ENCODE measurements around the gene AIRE.

The AIRE gene

DNA sequence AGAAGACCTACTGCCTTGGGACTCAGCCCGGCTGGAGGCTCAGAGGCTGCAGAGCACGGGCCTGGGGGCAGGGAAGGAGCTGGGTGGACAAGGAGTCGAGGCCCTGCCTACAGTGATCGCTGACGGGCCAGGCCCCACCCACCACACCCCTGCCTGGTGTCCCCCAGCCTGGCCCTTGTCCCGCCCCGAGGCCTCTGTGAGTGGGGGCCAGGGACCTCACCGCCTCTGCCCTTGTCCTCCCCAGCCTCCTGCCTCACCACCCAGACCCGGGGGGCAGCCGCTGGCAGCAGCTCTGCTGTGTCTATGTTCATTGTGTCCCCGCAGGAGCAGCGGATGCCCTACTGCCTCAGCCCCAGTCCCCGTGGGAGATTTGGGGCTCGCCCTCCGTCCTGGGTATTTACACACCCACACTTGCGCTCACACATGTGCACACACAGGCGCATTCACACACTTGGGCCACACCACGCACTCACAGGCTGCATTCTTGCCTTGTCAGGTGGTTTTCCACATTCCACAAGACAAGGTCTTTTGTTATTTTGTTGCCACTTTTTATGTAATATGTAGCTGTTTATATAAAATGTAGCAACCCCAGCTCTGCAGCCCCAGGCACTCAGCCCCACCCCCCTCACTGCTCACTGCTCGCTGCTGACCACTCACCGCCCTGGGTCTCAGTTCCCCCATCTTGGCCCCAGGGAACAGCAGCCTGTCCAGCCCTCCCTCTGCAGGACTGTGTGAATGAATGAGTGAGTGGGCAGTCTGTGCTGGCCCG lies 21.4 kb downstream of the AIRE start:
- no peak for DNase-seq

DNA sequence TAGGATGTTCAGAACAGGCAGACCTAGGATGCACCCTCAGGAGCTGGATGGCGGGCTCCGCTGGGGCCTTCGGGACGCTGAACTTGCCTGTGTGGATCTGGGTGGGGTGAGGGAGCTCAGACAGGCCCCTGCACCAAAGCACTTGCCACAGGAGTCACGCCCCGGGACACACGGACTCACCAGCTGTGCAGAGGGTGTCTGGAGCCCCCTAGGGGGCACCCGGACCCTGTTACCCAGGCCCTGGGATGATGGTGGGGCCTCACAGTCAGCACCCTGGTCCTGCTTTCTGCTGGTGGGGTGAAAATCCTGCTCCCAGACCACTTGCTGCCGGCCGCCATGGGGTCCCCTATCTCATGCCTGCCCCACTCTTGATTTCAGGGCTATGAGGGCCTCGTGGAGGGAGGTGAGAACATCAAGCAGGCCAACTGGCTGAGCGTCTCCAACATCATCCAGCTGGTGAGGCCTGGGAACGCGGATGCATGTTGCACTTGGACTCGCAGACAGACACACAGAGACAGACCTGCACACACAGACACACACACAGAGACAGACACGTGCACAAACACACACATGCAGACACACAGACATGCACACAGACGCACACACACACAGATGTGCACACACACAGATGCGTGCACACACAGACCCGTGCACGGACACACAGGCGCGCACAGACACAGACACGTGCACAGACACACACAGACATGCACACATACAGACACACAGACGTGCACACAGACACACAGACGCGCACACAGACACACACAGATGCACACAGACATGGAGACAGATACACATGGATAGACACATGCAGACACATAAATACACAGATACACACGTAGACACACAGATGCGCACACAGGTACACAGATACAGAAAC lies 25.2 kb downstream of the AIRE start:
- DNase-seq: no peak

DNA sequence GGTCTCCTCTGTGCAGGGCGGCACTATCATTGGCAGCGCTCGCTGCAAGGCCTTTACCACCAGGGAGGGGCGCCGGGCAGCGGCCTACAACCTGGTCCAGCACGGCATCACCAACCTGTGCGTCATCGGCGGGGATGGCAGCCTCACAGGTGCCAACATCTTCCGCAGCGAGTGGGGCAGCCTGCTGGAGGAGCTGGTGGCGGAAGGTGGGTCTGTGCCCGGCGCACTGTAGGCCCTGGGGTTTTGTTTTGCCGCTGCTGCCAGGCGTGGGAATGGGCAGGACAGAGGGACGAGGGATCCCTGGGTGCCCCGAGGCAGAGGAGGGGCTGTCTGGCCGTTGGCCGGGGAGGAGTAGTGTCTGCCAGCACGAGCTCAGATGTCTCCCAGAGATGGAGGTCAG lies 26.4 kb downstream of the AIRE start:
- DNase-seq: no peak

DNA sequence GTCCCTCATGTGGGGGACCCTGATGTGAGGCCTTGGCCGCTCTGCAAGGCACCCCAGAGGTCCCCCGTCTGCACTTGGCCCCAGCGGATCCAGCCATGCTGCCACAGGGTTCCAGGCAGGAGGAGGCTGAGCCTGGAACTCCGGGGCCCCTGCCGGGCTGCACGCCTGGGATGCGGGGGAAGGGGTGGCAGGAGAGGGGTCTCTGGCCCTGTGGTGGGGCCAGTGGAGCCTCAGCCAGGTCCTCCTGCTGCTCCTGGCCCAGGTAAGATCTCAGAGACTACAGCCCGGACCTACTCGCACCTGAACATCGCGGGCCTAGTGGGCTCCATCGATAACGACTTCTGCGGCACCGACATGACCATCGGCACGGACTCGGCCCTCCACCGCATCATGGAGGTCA lies 27.0 kb downstream of the AIRE start:
- no peak for DNase-seq

DNA sequence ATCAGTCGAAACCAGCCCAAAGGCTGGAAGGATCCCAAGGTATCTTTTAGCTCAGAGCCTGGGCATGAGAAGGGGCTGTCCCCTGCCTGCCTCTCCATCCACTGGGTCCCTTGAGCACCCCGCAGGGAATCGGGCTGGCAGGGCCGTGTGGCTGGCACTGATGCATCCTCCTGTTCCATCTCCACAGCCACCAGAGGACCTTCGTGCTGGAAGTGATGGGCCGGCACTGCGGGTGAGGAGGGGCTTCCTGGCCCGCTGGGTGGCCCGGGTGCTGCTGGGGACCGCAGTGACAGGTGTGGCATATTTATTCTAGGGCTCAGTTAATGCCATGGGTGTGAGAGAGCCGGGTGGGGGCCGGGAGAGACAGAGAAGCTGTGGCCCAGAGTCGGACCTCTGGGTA lies 27.8 kb downstream of the AIRE start:
- DNase-seq: no peak

DNA sequence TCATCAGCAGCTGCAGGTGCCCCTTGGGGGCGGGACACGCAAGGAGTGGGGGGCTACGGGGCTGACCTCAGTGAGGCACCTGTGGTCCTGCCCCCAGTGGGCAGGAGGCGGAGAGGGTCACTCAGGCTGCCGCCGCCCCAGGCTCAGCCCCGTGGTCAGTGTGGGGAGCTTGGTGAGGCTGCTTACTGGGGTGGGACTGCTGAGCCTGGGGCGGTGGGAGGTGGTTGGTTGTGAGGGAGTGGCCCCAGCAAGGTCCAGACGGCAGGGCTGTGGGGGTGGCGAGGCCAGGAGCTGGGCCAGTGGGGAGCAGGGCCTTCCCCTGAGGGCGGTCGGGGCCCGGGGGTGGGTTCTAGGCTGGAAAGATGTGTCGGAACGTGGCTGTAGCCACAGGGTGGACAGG lies 28.5 kb downstream of the AIRE start:
- no peak for DNase-seq

DNA sequence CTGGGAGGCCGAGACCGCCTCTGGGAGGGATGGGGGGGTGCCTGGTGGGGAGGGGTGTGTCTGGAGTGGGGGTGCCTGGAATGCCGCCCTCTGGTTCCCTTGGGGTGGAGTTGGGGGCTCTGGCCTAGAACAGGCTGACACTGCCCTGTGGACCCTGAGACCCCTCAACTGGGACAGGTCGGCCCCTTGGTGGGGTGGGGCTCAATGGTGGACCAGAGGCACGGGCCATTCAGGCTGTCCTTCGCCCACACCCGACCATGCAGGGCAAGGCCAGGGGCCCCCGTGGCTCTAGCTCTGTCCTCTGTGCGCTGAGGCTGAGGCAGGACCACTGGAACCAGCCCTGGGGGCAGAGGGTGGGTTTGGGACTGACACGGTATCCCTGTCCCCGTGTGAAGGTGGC lies 28.9 kb downstream of the AIRE start:
- DNase-seq: no peak

DNA sequence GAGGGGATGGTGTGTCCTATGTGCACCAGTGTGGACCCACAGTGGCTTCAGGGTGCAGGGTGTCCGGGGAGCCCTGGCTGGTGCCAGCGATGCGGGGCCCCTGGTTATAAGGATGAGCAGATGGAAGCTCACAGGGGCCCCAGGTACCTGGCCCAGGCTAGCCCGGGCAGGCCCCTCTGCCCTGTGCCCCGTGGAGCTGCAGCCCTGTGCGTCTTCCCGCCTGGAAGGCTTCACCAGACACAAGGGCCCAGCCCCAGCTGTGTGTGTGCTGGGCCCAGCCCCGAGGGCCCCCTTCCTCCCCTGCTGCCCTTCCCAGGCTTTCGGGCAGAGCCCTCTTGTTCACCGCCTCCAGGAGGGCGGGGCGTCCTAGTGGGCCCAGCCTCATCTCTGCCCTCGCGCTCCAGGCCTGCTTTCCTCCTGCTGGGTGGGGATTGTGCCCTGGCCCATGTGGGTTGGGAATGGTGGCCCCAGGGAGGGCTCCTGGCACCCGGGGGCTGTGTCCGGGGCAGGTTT lies 30.1 kb downstream of the AIRE start:
- DNase-seq: no peak

DNA sequence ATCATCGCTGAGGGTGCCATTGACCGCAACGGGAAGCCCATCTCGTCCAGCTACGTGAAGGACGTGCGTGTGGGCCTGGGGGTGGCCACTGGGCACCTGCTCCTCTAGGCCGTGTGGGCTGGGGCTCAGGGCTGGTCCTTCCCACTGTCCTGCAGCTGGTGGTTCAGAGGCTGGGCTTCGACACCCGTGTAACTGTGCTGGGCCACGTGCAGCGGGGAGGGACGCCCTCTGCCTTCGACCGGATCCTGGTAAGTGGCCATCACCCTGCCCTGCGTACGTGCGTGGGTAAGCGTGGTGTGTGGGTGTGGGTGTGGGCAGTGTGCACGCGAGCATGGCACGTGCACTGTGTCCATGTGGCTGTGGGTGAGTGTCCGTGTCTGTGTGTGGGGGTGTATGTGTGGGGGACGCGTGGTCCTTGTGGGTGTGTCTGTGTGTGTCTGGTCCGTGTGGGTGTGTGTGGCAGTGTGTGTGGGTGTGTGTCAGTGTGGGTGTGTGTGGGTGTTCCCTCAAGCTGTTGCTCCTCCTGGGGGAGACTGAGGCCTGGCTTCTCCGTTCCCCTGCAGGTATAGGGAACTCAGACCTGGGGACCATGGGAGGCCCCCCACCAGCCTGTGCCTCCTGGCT lies 30.7 kb downstream of the AIRE start:
- DNase-seq: no peak

DNA sequence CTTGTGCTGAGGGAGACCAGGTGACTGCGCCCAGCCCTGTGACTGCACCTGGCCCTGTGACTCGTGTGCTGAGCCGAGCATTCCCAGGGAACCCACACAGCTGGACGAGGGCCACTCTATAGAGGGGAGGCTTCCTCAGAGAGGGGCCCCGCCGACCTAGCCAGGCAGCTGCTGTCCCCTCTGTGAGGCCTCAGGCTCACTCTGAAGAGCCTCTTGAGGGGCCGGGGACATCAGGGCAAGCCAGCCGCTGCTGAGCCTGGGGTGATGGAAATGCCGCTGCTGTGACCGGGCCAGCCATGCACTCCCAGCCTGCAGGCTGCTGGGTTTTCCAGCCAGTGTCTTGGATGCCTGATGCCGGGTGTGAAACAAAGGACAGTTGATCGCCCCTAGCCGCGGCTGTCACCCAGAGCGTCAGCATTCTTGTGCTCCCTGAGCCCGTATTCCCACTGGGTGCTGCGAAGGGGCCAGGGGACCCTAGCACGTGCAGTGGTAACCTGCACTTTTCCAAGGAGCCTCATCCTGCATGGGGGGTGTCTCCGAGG lies 31.6 kb downstream of the AIRE start:
- no peak for DNase-seq

DNA sequence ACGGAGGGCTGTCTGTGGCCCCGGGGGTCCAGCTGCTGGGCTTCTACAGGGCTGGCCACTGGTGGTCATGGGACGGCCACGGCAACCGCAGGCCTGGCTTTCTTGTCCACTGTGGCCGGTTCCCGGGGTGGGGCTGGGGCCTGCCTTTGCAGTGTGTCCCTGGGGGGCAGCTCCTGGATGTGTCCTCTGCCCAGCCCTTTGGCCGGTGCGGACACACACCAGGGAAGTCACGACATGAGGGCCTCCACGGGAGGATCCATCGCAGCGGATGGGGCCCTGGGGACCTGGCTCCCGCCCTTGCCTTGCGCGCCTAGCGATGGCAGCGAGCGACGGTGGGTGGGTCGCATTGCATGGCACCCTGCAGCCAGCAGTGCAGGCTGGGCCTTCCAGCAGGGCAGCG lies 32.2 kb downstream of the AIRE start:
- DNase-seq: no peak

DNA sequence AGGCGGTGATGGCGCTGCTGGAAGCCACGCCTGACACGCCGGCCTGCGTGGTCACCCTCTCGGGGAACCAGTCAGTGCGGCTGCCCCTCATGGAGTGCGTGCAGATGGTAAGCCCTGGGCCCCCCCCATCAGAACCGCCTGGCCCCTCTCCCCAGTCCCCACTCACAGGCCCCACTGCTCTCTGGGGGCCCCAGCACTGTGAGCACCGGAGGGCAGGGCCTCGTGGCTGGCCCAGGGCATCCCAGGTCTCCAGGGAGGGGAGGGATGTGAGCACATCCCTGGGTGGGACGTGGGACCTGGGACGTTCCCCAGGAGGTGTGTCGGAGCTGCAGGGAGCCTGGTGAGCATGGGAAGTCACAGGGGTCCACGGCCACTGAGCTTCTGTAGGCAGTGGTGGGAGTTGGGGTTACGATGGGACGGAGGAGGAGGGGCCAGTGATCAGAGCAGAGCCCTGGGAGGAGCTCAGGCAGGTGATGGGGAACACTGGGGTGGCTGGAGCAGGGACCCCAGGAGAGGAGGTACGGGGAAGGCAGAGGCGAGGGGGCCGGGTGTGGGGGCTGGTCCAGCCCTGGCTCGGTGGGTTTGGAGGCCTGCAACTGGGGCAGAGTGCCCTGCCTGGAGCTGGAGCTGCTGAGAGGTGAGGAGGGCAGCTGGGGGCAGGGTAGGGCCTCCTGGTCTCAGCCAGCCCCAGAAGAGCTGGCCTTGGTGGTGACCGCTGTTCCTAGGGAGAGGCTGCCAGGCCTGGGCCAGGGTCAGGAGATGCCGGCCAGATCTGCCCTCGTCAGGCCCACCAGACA lies 33.0 kb downstream of the AIRE start:
- no peak for DNase-seq

DNA sequence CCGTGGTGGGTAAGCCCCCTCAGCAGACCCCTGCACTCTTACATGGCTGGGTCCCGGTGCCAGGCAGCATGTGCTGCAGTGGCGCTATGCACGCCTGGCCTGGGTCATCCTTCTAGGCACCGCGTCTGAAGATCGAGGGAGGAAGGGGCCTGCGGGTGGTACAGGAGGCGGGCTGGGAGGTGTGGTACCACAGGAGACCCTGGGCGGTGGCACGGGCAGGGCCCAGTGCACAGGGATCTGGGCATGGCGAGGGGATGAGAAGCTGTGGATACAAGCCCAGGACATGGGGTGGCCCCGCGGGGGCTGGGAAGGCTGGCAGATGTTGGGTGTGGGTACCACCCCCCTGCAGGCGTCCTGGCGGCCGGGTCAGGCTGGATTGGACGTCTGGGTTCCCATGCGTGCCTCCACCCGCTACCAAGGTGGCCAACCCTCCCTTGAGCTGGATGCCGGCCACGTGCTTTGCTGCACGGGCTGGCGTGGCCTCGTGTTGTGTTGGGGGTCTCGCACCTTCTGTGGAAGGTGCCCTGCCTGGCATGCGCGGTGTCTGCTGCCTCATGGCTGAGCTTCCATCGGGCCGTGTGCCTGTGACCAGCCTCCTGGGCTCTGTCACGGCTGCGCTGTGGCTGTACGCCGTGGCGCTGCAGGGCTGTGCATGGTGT lies 33.9 kb downstream of the AIRE start:
- DNase-seq: no peak

DNA sequence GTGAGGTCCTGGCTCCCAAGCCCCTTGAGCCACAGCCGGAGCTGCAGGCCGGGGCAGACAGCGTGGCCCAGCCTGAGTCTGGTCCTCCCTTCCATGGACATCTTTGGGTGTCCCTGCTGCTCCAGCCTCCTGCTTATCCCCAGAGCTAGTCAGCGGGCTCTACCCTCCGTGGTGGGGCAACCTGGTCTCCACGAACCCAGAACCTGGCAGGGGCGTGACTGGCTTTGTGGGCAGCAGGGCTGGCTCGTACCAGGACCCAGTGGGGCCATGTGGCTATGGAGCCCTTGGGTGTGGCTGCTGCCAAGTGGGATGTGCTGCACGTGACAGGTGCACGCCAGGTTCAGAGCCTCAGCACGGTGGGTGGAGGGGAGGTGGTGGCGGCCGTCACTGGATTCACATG lies 35.2 kb downstream of the AIRE start:
- DNase-seq: no peak

DNA sequence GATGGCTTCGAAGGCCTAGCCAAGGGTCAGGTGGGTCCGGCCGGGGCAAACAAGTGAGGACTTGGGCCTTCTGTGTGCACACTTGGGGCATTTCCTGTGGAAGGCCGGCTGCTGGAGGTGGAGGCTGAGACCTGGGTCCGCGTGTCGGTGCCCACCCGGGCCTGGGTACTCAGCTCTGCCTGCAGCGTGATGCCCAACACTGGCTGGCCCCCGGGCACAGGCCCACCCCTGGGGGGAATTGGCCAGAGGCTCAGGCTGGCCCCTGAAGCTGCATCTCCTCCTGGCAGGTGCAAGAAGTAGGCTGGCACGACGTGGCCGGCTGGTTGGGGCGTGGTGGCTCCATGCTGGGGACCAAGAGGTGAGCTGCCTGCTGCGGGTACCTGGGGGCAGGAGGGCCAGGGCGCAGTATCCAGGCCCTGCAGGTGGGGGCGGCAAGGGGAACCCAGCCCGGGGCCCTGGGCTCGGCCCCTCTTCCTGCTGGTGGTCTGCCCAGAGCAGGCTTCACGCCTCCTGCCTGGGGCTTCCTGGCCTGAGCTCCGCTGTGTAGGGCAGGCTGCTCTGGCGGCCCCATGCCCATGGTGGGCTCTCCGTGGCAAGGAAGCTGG lies 36.3 kb downstream of the AIRE start:
- no peak for DNase-seq

DNA sequence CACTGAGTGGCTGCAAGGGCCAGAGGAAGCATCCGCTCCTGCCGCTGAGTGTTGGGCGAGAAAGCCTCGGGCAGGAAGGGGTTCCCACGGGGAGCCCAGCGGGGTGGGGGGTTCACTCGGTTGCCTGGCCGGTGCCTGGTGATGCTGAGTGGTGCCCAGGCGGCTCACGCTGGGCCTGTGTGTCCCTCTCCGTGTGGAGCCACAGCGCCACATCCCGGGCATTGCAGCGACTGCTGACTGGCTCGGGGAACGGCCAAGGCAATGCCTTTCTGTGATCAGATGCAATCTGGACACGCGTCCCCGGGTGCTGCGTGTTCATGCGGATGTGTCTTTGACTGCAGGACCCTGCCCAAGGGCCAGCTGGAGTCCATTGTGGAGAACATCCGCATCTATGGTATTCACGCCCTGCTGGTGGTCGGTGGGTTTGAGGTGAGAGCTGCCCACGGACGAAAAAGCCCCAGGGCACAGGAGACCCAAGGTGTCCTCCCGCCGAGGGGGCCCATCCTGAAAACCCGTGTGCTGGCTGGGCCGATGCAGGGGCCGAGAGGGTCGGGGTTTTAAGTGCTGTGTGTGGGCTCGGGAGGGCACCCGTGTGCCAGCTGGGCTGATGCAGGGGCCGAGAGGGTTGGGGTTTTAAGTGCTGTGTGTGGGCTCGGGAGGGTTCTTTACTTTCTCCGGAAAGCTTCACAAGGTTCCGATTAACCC lies 37.1 kb downstream of the AIRE start:
- DNase-seq: no peak

DNA sequence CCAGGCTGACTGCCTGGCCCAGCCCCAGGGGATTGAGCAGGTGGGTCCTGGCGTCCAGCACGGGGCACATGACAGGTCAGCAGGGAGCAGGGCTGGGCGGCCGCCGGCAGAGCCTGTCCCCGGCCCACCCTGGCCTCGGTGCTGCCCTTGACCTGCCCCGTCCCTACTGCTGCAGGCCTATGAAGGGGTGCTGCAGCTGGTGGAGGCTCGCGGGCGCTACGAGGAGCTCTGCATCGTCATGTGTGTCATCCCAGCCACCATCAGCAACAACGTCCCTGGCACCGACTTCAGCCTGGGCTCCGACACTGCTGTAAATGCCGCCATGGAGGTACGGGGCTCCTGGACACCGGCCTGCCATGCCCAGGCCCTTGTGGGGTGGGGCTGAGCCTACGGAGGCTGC lies 37.9 kb downstream of the AIRE start:
- DNase-seq: no peak

DNA sequence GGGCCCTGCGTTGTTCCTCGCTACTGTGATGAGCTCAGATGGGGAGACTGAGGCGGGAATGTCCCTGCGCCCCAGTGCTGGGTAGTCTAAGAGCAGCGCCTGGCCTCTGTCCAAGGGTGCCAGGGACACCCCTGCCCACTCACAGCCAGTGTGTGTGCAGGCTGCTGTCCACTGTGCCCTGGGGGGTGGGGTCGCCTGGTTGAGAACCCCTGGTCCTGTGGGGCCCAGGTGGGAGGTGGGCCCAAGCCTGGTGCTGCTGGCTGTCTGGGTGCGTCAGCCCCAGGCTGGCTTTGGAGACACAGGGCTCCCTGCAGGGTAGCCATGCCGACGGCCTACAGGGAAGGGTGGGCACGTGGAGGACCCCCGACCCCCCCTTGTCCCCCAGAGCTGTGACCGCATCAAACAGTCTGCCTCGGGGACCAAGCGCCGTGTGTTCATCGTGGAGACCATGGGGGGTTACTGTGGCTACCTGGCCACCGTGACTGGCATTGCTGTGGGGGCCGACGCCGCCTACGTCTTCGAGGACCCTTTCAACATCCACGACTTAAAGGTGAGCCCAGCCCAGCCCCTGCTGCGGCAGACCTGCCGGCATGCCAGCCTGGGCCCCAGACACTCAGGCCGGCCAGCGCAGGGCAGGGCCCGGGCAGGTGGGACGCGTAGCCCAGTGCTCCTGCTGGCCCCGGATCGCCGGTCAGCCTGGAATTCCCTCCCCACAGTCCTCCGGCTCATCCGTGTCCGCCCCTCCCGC lies 38.6 kb downstream of the AIRE start:
- no peak for DNase-seq

DNA sequence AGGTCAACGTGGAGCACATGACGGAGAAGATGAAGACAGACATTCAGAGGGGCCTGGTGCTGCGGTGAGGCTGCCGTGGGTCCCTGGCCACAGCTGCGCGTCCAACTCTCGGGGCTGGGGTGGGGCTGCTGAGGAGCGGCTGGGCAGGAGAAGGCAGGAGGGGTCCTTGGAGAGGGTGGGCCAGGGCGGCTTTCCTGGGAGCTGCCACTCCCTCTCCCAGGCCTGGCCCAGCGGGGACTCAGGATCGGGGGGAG lies 39.1 kb downstream of the AIRE start:
- DNase-seq: no peak

All from CD4-positive, alpha-beta T cell treated with Interferon gamma for 1 hour (primary cell).